ENCODE data around the gene MOB3B. TPM values are rescaled to one million over a fixed set of nuclear protein-coding genes. Genes with fewer than 3 reads are reported as not detected.

Gene MOB3B
- total and polyA plus RNA-seq, 2 of the 13 experiments (the other 11 are each of a cell fraction or from before 2014, with no cell fraction given) = 0.03 to 0.09 TPM

- TF ChIP-seq RXRB (CRISPR knock-in tag; IDR thresholded peaks at IDR 0.05; ENCODE audit: borderline replicate concordance) (0 out of 2 replicates have a peak, but pooled peaks have one; percentile 11), RAD51 (IDR thresholded peaks at IDR 0.05; ENCODE audit: borderline replicate concordance) (no peak), SNAPC4 (CRISPR knock-in tag; IDR thresholded peaks at IDR 0.05) (no peak), ZKSCAN1 (IDR thresholded peaks at IDR 0.05; ENCODE audit: low read length) (no peak), TEAD3 (CRISPR knock-in tag; optimal IDR thresholded peaks at IDR 0.05; ENCODE audit: borderline replicate concordance) (peak; percentile 40), PAX8 (CRISPR knock-in tag; IDR thresholded peaks at IDR 0.05; ENCODE audit: borderline replicate concordance) (no peak), ZNF136 (CRISPR knock-in tag; IDR thresholded peaks at IDR 0.05; ENCODE audit: low read depth) (no peak), HNF1A (IDR thresholded peaks at IDR 0.05; ENCODE audit: low read depth) (no peak), HNF1A (CRISPR knock-in tag; IDR thresholded peaks at IDR 0.05; ENCODE audit: borderline replicate concordance) (no peak), RERE (CRISPR knock-in tag; IDR thresholded peaks at IDR 0.05; ENCODE audit: low read depth) (no peak), NCOA1 (CRISPR knock-in tag; IDR thresholded peaks at IDR 0.05) (no peak), ZSCAN22 (CRISPR knock-in tag; IDR thresholded peaks at IDR 0.05) (no peak)
Measured at GRCh38 chr9:27537027-27537435, 7.4 kb upstream of the MOB3B start (continued).

Data from HepG2 (cell line).